ENCODE measurements around the gene SLC24A3. TPM values are rescaled to one million over a fixed set of nuclear protein-coding genes. Genes with fewer than 3 reads are reported as not detected.

Gene SLC24A3
- total RNA-seq, 1 donor from 2014 or later = 0.21 TPM

DNA sequence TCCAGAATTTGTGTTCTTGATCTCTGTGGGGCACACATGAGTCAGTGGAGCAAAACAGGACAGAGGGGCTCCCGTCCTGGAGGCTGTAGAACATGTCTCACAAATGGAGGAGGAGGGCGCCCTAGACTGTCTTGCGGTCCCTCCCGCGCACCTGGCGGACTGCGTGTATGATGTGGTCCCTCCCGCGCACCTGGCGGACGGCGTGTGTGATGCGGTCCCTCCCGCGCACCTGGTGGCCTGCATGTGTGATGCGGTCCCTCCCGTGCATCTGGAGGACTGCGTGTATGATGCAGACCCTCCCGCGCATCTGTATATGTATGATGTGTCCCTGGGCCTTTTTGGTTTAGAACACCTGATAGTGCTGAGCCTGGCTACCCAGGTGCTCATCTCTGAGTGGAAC lies 386.8 kb downstream of the SLC24A3 start:
- H3K27me3 ChIP-seq = no peaks in the 10 kb centered on the region
- no peaks in the 10 kb centered on the region for H3K4me1 ChIP-seq
- no peak overlapping the region for H3K27ac ChIP-seq
- H3K36me3 ChIP-seq = no peaks in the 10 kb centered on the region
- Mint-ChIP-seq H3K9me3 (peaks cover 4% of the 10 kb centered on the region), H3K4me3 (no peak overlapping the region), H3K27ac (no peak overlapping the region), H3K27me3 (ENCODE audit: insufficient read depth, low read depth) (peaks cover 9% of the 10 kb centered on the region), H3K36me3 (no peaks in the 10 kb centered on the region), H3K4me1 (no peaks in the 10 kb centered on the region)
- no peaks in the 10 kb centered on the region for H3F3A ChIP-seq (ENCODE audit: low read depth)
- no peak overlapping the region for H3K9ac ChIP-seq
- no peak for TF ChIP-seq EZH2 (IDR thresholded peaks at IDR 0.05)
- TF ChIP-seq, protein P1, sequence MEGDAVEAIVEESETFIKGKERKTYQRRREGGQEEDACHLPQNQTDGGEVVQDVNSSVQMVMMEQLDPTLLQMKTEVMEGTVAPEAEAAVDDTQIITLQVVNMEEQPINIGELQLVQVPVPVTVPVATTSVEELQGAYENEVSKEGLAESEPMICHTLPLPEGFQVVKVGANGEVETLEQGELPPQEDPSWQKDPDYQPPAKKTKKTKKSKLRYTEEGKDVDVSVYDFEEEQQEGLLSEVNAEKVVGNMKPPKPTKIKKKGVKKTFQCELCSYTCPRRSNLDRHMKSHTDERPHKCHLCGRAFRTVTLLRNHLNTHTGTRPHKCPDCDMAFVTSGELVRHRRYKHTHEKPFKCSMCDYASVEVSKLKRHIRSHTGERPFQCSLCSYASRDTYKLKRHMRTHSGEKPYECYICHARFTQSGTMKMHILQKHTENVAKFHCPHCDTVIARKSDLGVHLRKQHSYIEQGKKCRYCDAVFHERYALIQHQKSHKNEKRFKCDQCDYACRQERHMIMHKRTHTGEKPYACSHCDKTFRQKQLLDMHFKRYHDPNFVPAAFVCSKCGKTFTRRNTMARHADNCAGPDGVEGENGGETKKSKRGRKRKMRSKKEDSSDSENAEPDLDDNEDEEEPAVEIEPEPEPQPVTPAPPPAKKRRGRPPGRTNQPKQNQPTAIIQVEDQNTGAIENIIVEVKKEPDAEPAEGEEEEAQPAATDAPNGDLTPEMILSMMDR (IDR thresholded peaks at IDR 0.05) = no peak
- no peak for TF ChIP-seq EZH2phosphoT487 (IDR thresholded peaks at IDR 0.05)
- no peak for DNase-seq (ENCODE audit: low spot score)
- H2AFZ ChIP-seq (replicated peaks) = no peak overlapping the region
- H3K4me2 ChIP-seq = no peak overlapping the region
- no peaks in the 10 kb centered on the region for H4K20me1 ChIP-seq (ENCODE audit: low read depth)
- no peak overlapping the region for H3K4me3 ChIP-seq
- no peaks in the 10 kb centered on the region for H3K79me2 ChIP-seq (ENCODE audit: low read depth)
- no peaks in the 10 kb centered on the region for H3K9me3 ChIP-seq (ENCODE audit: low read depth)

DNA sequence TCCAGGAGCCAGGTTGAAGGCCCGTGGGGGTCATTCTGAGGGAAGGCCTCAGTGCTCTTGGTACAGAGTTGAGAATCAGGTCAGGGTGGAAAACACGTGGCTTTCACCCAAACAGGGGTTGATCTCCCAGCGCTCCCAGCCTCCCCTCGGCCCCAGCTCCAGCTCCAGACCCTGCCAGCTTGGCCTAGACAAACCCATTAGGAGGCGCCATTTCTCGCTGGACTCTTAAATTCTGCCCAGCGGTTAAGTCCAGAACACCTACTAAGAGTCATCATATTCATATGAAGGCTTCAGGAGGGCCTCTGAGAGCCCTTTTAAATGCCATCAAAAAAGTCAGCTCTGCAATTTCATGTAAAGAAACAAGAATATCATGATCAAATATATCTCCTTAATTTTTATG lies 387.6 kb downstream of the SLC24A3 start:
- Mint-ChIP-seq H3K27ac (no peak overlapping the region), H3K9me3 (peaks cover 4% of the 10 kb centered on the region), H3K4me3 (no peak overlapping the region), H3K4me1 (no peaks in the 10 kb centered on the region), H3K36me3 (no peaks in the 10 kb centered on the region), H3K27me3 (ENCODE audit: insufficient read depth, low read depth) (peaks cover 12% of the 10 kb centered on the region)
- no peaks in the 10 kb centered on the region for H3K79me2 ChIP-seq (ENCODE audit: low read depth)
- no peaks in the 10 kb centered on the region for H4K20me1 ChIP-seq (ENCODE audit: low read depth)
- no peaks in the 10 kb centered on the region for H3K9me3 ChIP-seq (ENCODE audit: low read depth)
- H3K36me3 ChIP-seq = no peaks in the 10 kb centered on the region
- no peak overlapping the region for H2AFZ ChIP-seq (replicated peaks)
- no peak overlapping the region for H3K27ac ChIP-seq
- H3K9ac ChIP-seq = no peak overlapping the region
- H3K4me3 ChIP-seq = no peak overlapping the region
- no peaks in the 10 kb centered on the region for H3K27me3 ChIP-seq
- H3K4me2 ChIP-seq = no peak overlapping the region
- H3K4me1 ChIP-seq = no peaks in the 10 kb centered on the region
- no peak for DNase-seq (ENCODE audit: low spot score)
- TF ChIP-seq EZH2phosphoT487 (IDR thresholded peaks at IDR 0.05) (no peak), EZH2 (IDR thresholded peaks at IDR 0.05) (no peak)
- TF ChIP-seq, protein P1 (IDR thresholded peaks at IDR 0.05) = no peak
- no peaks in the 10 kb centered on the region for H3F3A ChIP-seq (ENCODE audit: low read depth)

DNA sequence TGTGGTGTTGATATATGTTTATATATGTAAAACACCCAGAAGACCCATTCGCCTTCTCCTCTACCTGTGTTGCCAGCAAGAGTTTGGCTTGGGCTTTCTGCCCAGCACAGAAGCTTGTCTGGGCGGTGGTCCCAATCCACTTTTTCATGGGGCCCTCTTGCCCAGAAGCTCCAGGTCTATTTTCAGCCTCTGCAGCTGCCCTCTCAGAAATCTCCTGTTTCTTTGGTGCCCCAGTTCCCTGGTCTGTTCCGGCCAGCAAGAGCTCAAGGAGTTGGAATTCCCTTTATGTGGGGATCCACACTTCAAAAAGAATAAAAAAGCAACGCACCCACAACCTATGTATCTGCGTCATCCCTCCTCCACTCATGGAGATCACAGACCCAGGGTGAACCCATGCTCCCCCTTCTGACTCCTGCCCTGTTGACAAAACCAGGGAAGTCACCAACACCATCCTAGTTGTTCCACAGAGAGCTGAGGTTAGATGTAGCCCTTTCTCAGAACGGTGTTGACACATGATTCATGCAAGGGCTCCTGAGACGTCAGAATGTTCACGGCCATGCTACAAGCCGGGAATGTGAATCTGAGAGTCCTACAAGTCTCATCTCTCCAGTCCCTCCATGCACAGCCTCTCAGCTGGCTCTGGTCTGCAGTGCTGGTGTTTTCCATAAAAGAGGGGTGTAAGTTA lies 388.8 kb downstream of the SLC24A3 start:
- H3K27ac ChIP-seq = no peak overlapping the region
- no peak overlapping the region for H3K4me2 ChIP-seq
- no peaks in the 10 kb centered on the region for H3K9me3 ChIP-seq (ENCODE audit: low read depth)
- H2AFZ ChIP-seq (replicated peaks) = no peak overlapping the region
- H3K9ac ChIP-seq = no peak overlapping the region
- H4K20me1 ChIP-seq (ENCODE audit: low read depth) = no peaks in the 10 kb centered on the region
- no peak overlapping the region for H3K4me3 ChIP-seq
- no peaks in the 10 kb centered on the region for H3K36me3 ChIP-seq
- Mint-ChIP-seq H3K4me1 (no peaks in the 10 kb centered on the region), H3K4me3 (no peak overlapping the region), H3K27me3 (ENCODE audit: insufficient read depth, low read depth) (peaks cover 12% of the 10 kb centered on the region), H3K27ac (no peak overlapping the region), H3K9me3 (peaks cover 4% of the 10 kb centered on the region), H3K36me3 (no peaks in the 10 kb centered on the region)
- TF ChIP-seq EZH2 (IDR thresholded peaks at IDR 0.05) (no peak), EZH2phosphoT487 (IDR thresholded peaks at IDR 0.05) (no peak)
- TF ChIP-seq, protein P1 (IDR thresholded peaks at IDR 0.05) = no peak
- no peak for DNase-seq (ENCODE audit: low spot score)
- H3K79me2 ChIP-seq (ENCODE audit: low read depth) = no peaks in the 10 kb centered on the region
- H3K27me3 ChIP-seq = no peaks in the 10 kb centered on the region
- H3F3A ChIP-seq (ENCODE audit: low read depth) = no peaks in the 10 kb centered on the region
- H3K4me1 ChIP-seq = no peaks in the 10 kb centered on the region
